SK-N-SH (cell line): ENCODE results near the gene KCNC4. TPM values are rescaled to one million over a fixed set of nuclear protein-coding genes. Genes with fewer than 3 reads are reported as not detected.
A peak's percentile ranks its signal among the peaks of the same experiment; 100 is the strongest.

ENCODE experiments used
- CTCF ChIA-PET: fragments of 300-600, 350-600 bp; formaldehyde crosslinking; extraction: SDS; loops from one replicate; lab custom pipeline; 2021; lab: Yijun Ruan, JAX
- POLR2A ChIA-PET: fragments of 350-600 bp; sonication (Branson Sonifier 250); formaldehyde crosslinking; extraction: SDS; loops from one replicate; lab custom pipeline; 2020; ENCODE audit warnings: antibody characterized with exemption, inconsistent platforms; lab: Yijun Ruan, JAX
- DNase-seq: peaks from one replicate; pipeline ENCODE4 v3.0.0; 2012
- H2AFZ ChIP-seq: fragments of 200-600 bp; sonication (generic); 2 replicates; pipeline ENCODE4 v1.8.1; 2016; ENCODE audit warnings: antibody characterized with exemption, mild to moderate bottlenecking, low read depth
- H3F3A ChIP-seq: fragments of 200-600 bp; sonication (generic); replicated peaks from 2 replicates; pipeline ENCODE3; 2016; ENCODE audit warnings: antibody characterized with exemption, mild to moderate bottlenecking; ENCODE audit not compliant: insufficient read depth
- H3K27ac ChIP-seq, 2 experiments: fragments of 200-500 bp in 1 of 2; fragments of 200-600 bp in 1 of 2; sonication (Bioruptor generic) in 1 of 2; sonication (generic), shearing (Covaris generic) in 1 of 2; 2 replicates each; pipeline versions ENCODE4 v1.5.1 to v1.6.1; 2014 to 2016; ENCODE audit warnings: low read depth in 2 of 2, inconsistent platforms in 1 of 2, low read length in 1 of 2, mild to moderate bottlenecking in 1 of 2, mixed read lengths in 1 of 2
- H3K27me3 ChIP-seq: fragments of 200-600 bp; sonication (generic), shearing (Covaris generic); 2 replicates; pipeline ENCODE4 v1.6.1; 2016; ENCODE audit warnings: mixed run types; ENCODE audit not compliant: insufficient read depth
- H3K36me3 ChIP-seq, 2 experiments: fragments of 200-500 bp in 1 of 2; fragments of 200-600 bp in 1 of 2; sonication (Bioruptor generic) in 1 of 2; sonication (generic) in 1 of 2; replicated peaks in 1 of 2; 2 replicates each; pipeline versions ENCODE3 to v1.5.1; 2014 to 2016; ENCODE audit warnings: low read length in 1 of 2, mild to moderate bottlenecking in 1 of 2; ENCODE audit not compliant: insufficient read depth in 2 of 2, control insufficient read depth in 1 of 2
- H3K4me1 ChIP-seq, 2 experiments: fragments of 200-500 bp in 1 of 2; fragments of 200-600 bp in 1 of 2; sonication (Bioruptor generic) in 1 of 2; sonication (generic), shearing (Covaris generic) in 1 of 2; 2 replicates each; pipeline versions ENCODE4 v1.5.1 to v1.6.1; 2014 to 2016; ENCODE audit warnings: low read depth in 1 of 2, low read length in 1 of 2, mixed run types in 1 of 2; ENCODE audit not compliant: insufficient read depth in 2 of 2, control insufficient read depth in 1 of 2
- H3K4me2 ChIP-seq: fragments of 200-600 bp; sonication (generic), shearing (Covaris generic); 2 replicates; pipeline ENCODE4 v1.6.1; 2017; ENCODE audit warnings: mixed run types
- H3K4me3 ChIP-seq, 2 experiments: fragments of 200-500 bp in 1 of 2; fragments of 200-600 bp in 1 of 2; sonication (Bioruptor generic) in 1 of 2; sonication (generic), shearing (Covaris generic) in 1 of 2; 2 replicates each; pipeline versions ENCODE4 v1.5.1 to v1.8.1; 2014 to 2016; ENCODE audit warnings: low read depth in 2 of 2, inconsistent platforms in 1 of 2, low read length in 1 of 2, mild to moderate bottlenecking in 1 of 2, mixed read lengths in 1 of 2, moderate library complexity in 1 of 2
- H3K79me2 ChIP-seq: fragments of 200-600 bp; sonication (generic); 2 replicates; pipeline ENCODE4 v1.8.1; 2017; ENCODE audit warnings: mild to moderate bottlenecking; ENCODE audit not compliant: insufficient read depth
- H3K9ac ChIP-seq: fragments of 200-600 bp; sonication (generic); 2 replicates; pipeline ENCODE4 v1.6.1; 2017; ENCODE audit warnings: mixed run types
- H3K9me2 ChIP-seq: fragments of 200-600 bp; sonication (generic); 2 replicates; pipeline ENCODE4 v1.6.1; 2017; ENCODE audit warnings: mixed run types
- H3K9me3 ChIP-seq: fragments of 200-600 bp; sonication (generic); 2 replicates; pipeline ENCODE4 v1.6.1; 2017; ENCODE audit warnings: mixed run types, mild to moderate bottlenecking, moderate library complexity
- H4K20me1 ChIP-seq: fragments of 200-600 bp; sonication (generic); 2 replicates; pipeline ENCODE4 v1.6.1; 2017; ENCODE audit warnings: mild to moderate bottlenecking, mixed run types; ENCODE audit not compliant: insufficient read depth
- CHD2 ChIP-seq: fragments of 150-350 bp; IDR thresholded peaks from 2 replicates; pipeline ENCODE4 v1.6.1; 2018; ENCODE audit warnings: low read length; ENCODE audit not compliant: partially characterized antibody
- ELF1 ChIP-seq: IDR thresholded peaks from 2 replicates; pipeline ENCODE4 v1.4.0; 2012
- EZH2phosphoT487 ChIP-seq: fragments of 200-600 bp; sonication (generic); IDR thresholded peaks from 2 replicates; pipeline ENCODE4 v1.6.1; 2017; ENCODE audit warnings: low read depth, mixed run types, mild to moderate bottlenecking, antibody characterized with exemption, moderate library complexity, borderline replicate concordance
- GABPA ChIP-seq: IDR thresholded peaks from 2 replicates; pipeline ENCODE4 v1.4.0; 2012; ENCODE audit warnings: low read depth, mild to moderate bottlenecking
- GATA2 ChIP-seq: sonication (generic); formaldehyde crosslinking; IDR thresholded peaks from 2 replicates; pipeline ENCODE4 v1.5.0; 2020; ENCODE audit warnings: mild to moderate bottlenecking, missing genetic modification reagents
- JUND ChIP-seq: IDR thresholded peaks from 2 replicates; pipeline ENCODE4 v1.4.0; 2012
- MEF2A ChIP-seq: IDR thresholded peaks from 2 replicates; pipeline ENCODE4 v1.4.0; 2012; ENCODE audit warnings: low read depth, borderline replicate concordance
- MXI1 ChIP-seq: IDR thresholded peaks from 2 replicates; pipeline ENCODE4 v1.6.1; 2012; ENCODE audit warnings: mild to moderate bottlenecking, low read depth, low read length, improper control_type of control experiment
- NFIC ChIP-seq: IDR thresholded peaks from 2 replicates; pipeline ENCODE4 v1.4.0; 2012; ENCODE audit warnings: borderline replicate concordance
- POLR2AphosphoS5 ChIP-seq: IDR thresholded peaks from 2 replicates; pipeline ENCODE4 v1.6.1; 2012; ENCODE audit warnings: low read depth, low read length
- RCOR1 ChIP-seq: fragments of 150-350 bp; IDR thresholded peaks from 2 replicates; pipeline ENCODE4 v1.6.1; 2017; ENCODE audit warnings: antibody characterized with exemption, low read length
- SIN3A ChIP-seq: IDR thresholded peaks from 2 replicates; pipeline ENCODE4 v1.6.1; 2012; ENCODE audit warnings: low read depth, mild to moderate bottlenecking, low read length, moderate library complexity, borderline replicate concordance
- SMC3 ChIP-seq: IDR thresholded peaks from 2 replicates; pipeline ENCODE4 v1.6.1; 2012; ENCODE audit warnings: low read depth, low read length, improper control_type of control experiment
- TAF1 ChIP-seq: IDR thresholded peaks from 2 replicates; pipeline ENCODE4 v1.6.1; 2012; ENCODE audit warnings: low read depth, mild to moderate bottlenecking, low read length, moderate library complexity, borderline replicate concordance
- TEAD4 ChIP-seq: IDR thresholded peaks from 2 replicates; pipeline ENCODE4 v1.4.0; 2012; ENCODE audit warnings: mild to moderate bottlenecking, borderline replicate concordance; ENCODE audit not compliant: insufficient read depth
- WGBS: methylation state at CpG from one replicate; pipeline ENCODE4 v1.1.6; 2017; ENCODE audit warnings: low lambda C conversion rate; 5-methylcytosine and 5-hydroxymethylcytosine counted together
- polyA plus RNA-seq, 3 experiments: library from polyadenylated mRNA; depleted of rRNA; stranded (reverse); fragments of >200 nt; gene quantifications; 2 replicates each; pipeline ENCODE4 v1.2.3, GENCODE V29; 2012
- TF ChIP-seq, protein P1 (sequence below): fragments of 150-350 bp; IDR thresholded peaks from 2 replicates; pipeline ENCODE4 v1.6.1; 2016; ENCODE audit warnings: mild to moderate bottlenecking, low read depth, low read length
- TF ChIP-seq, protein P2 (sequence below): IDR thresholded peaks from 2 replicates; pipeline ENCODE4; 2012
- TF ChIP-seq, protein P3 (sequence below): IDR thresholded peaks from 2 replicates; pipeline ENCODE4 v1.6.1; 2012; ENCODE audit warnings: mild to moderate bottlenecking, low read depth, low read length, moderate library complexity
- TF ChIP-seq, protein P4 (sequence below): fragments of 150-350 bp; IDR thresholded peaks from 2 replicates; pipeline ENCODE4 v1.6.1; 2017; ENCODE audit warnings: antibody characterized with exemption, low read length, low read depth, borderline replicate concordance
- TF ChIP-seq, protein P5 (sequence below): fragments of 200-600 bp; sonication (generic); IDR thresholded peaks from 2 replicates; pipeline ENCODE4 v1.6.1; 2017; ENCODE audit warnings: antibody characterized with exemption, mild to moderate bottlenecking, moderate library complexity
- TF ChIP-seq, protein P6 (sequence below): IDR thresholded peaks from 2 replicates; pipeline ENCODE4 v1.4.0; 2012; ENCODE audit warnings: low read depth, borderline replicate concordance

The KCNC4 gene
- polyA plus RNA-seq, 1 of the 3 experiments (the other 2 are of a cell fraction): 0.51 TPM

DNA sequence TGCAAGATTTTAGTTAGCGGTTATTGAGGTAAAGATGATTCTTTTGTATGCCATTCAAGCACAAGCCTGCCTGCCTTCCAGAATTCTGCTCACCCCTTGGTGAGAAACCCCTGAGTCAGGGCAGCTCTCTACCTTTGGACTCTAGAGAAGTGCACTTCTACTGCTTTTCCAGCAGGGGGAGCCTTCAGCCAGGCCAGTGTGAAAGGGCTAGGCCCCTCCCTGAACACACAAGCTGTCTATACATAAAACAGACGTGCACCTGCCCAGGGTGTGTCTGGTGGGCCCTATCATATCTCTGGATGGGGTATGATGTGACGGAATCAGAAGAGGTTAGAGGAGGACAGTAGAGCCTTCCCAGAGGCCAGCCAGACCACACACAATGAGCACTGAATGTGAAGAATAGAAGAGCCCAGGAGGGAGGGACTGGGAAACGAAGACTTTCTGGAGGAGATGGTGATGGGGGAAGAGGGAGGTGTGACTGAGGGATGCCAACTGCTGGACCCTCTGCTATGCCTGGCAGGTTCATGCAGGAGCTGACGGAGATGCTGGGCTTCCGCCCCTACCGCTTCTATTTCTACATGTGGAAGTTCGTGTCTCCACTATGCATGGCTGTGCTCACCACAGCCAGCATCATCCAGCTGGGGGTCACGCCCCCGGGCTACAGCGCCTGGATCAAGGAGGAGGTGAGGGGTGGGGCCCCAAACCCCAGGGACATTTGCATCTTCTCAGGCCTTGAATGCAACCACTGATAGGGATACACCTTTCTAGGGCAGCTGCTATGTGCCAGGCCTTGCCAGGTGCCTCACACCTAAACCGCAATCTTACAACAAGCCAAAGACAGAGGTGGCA is 13.0 kb upstream of the KCNC4 start:
- ChIA-PET POLR2A (no interaction called here), CTCF (interaction anchor here (0.6 to 12.2 kb wide), 77 partner anchors 9 to 410 kb away, joined by 3 to 163 read pairs (median 5); partner anchors contain the start of genes KCNC4, RBM15, SLC16A4 and SLC6A17)
- Histone ChIP-seq H3K9ac (no peak overlapping the region), H3K4me1 (peaks cover 0 to 20% of the 10 kb centered on the region in 2 experiments; a peak in 1 of 4 replicates), H2AFZ (no peak overlapping the region), H3K79me2 (no peaks in the 10 kb centered on the region), H3K9me3 (no peaks in the 10 kb centered on the region), H3F3A (no peaks in the 10 kb centered on the region), H3K36me3 (no peaks in the 10 kb centered on the region), H3K4me2 (no peak overlapping the region), H4K20me1 (no peaks in the 10 kb centered on the region), H3K9me2 (no peaks in the 10 kb centered on the region), H3K27me3 (no peaks in the 10 kb centered on the region), H3K27ac (no peak overlapping the region; a peak in 1 of 4 replicates), H3K4me3 (peak overlapping the region in 1 of 2 experiments; percentile 11; a peak in 1 of 4 replicates)
- WGBS: 63% methylated on average over 11 of the region's 12 CpGs
- DNase-seq: peak; percentile 89
- TF ChIP-seq, protein P1, sequence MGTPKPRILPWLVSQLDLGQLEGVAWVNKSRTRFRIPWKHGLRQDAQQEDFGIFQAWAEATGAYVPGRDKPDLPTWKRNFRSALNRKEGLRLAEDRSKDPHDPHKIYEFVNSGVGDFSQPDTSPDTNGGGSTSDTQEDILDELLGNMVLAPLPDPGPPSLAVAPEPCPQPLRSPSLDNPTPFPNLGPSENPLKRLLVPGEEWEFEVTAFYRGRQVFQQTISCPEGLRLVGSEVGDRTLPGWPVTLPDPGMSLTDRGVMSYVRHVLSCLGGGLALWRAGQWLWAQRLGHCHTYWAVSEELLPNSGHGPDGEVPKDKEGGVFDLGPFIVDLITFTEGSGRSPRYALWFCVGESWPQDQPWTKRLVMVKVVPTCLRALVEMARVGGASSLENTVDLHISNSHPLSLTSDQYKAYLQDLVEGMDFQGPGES: no peak
- no peak for TF ChIP-seq POLR2AphosphoS5
- TF ChIP-seq TEAD4: no peak
- no peak for TF ChIP-seq ELF1
- TF ChIP-seq, protein P2, sequence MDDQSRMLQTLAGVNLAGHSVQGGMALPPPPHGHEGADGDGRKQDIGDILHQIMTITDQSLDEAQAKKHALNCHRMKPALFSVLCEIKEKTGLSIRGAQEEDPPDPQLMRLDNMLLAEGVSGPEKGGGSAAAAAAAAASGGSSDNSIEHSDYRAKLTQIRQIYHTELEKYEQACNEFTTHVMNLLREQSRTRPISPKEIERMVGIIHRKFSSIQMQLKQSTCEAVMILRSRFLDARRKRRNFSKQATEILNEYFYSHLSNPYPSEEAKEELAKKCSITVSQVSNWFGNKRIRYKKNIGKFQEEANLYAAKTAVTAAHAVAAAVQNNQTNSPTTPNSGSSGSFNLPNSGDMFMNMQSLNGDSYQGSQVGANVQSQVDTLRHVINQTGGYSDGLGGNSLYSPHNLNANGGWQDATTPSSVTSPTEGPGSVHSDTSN: no peak
- TF ChIP-seq, protein P3, sequence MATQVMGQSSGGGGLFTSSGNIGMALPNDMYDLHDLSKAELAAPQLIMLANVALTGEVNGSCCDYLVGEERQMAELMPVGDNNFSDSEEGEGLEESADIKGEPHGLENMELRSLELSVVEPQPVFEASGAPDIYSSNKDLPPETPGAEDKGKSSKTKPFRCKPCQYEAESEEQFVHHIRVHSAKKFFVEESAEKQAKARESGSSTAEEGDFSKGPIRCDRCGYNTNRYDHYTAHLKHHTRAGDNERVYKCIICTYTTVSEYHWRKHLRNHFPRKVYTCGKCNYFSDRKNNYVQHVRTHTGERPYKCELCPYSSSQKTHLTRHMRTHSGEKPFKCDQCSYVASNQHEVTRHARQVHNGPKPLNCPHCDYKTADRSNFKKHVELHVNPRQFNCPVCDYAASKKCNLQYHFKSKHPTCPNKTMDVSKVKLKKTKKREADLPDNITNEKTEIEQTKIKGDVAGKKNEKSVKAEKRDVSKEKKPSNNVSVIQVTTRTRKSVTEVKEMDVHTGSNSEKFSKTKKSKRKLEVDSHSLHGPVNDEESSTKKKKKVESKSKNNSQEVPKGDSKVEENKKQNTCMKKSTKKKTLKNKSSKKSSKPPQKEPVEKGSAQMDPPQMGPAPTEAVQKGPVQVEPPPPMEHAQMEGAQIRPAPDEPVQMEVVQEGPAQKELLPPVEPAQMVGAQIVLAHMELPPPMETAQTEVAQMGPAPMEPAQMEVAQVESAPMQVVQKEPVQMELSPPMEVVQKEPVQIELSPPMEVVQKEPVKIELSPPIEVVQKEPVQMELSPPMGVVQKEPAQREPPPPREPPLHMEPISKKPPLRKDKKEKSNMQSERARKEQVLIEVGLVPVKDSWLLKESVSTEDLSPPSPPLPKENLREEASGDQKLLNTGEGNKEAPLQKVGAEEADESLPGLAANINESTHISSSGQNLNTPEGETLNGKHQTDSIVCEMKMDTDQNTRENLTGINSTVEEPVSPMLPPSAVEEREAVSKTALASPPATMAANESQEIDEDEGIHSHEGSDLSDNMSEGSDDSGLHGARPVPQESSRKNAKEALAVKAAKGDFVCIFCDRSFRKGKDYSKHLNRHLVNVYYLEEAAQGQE: no peak
- TF ChIP-seq RCOR1: peak; percentile 40; the same call in 1 of the 2 replicates
- TF ChIP-seq SIN3A: no peak
- TF ChIP-seq, protein P4, sequence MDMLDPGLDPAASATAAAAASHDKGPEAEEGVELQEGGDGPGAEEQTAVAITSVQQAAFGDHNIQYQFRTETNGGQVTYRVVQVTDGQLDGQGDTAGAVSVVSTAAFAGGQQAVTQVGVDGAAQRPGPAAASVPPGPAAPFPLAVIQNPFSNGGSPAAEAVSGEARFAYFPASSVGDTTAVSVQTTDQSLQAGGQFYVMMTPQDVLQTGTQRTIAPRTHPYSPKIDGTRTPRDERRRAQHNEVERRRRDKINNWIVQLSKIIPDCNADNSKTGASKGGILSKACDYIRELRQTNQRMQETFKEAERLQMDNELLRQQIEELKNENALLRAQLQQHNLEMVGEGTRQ: no peak
- TF ChIP-seq, protein P5, sequence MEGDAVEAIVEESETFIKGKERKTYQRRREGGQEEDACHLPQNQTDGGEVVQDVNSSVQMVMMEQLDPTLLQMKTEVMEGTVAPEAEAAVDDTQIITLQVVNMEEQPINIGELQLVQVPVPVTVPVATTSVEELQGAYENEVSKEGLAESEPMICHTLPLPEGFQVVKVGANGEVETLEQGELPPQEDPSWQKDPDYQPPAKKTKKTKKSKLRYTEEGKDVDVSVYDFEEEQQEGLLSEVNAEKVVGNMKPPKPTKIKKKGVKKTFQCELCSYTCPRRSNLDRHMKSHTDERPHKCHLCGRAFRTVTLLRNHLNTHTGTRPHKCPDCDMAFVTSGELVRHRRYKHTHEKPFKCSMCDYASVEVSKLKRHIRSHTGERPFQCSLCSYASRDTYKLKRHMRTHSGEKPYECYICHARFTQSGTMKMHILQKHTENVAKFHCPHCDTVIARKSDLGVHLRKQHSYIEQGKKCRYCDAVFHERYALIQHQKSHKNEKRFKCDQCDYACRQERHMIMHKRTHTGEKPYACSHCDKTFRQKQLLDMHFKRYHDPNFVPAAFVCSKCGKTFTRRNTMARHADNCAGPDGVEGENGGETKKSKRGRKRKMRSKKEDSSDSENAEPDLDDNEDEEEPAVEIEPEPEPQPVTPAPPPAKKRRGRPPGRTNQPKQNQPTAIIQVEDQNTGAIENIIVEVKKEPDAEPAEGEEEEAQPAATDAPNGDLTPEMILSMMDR: peak; percentile 90
- no peak for TF ChIP-seq GATA2 (CRISPR knock-in tag)
- no peak for TF ChIP-seq EZH2phosphoT487
- no peak for TF ChIP-seq TAF1
- TF ChIP-seq SMC3: peak; percentile 71
- no peak for TF ChIP-seq MEF2A
- TF ChIP-seq JUND: no peak
- TF ChIP-seq GABPA: no peak
- no peak for TF ChIP-seq CHD2
- TF ChIP-seq, protein P6, sequence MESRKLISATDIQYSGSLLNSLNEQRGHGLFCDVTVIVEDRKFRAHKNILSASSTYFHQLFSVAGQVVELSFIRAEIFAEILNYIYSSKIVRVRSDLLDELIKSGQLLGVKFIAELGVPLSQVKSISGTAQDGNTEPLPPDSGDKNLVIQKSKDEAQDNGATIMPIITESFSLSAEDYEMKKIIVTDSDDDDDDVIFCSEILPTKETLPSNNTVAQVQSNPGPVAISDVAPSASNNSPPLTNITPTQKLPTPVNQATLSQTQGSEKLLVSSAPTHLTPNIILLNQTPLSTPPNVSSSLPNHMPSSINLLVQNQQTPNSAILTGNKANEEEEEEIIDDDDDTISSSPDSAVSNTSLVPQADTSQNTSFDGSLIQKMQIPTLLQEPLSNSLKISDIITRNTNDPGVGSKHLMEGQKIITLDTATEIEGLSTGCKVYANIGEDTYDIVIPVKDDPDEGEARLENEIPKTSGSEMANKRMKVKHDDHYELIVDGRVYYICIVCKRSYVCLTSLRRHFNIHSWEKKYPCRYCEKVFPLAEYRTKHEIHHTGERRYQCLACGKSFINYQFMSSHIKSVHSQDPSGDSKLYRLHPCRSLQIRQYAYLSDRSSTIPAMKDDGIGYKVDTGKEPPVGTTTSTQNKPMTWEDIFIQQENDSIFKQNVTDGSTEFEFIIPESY: no peak
- no peak for TF ChIP-seq NFIC
- TF ChIP-seq MXI1: no peak
